Activated naive CD8-positive, alpha-beta T cell treated with anti-CD3 and anti-CD28 coated beads, Interleukin-2, amount 50 U/mL, for 16 hours (primary cell): ENCODE measurements around the gene LILRB4.
"Not testable (repeated sequence)": the region's sequence is repeated elsewhere in the genome, so short reads cannot be mapped to it uniquely, and the experiment has no call there.

Experiments used
- DNase-seq: peaks from one replicate; pipeline ENCODE4 v3.0.0-alpha.2; 2020; ENCODE audit warnings: low read depth, low spot score

The LILRB4 gene

DNA sequence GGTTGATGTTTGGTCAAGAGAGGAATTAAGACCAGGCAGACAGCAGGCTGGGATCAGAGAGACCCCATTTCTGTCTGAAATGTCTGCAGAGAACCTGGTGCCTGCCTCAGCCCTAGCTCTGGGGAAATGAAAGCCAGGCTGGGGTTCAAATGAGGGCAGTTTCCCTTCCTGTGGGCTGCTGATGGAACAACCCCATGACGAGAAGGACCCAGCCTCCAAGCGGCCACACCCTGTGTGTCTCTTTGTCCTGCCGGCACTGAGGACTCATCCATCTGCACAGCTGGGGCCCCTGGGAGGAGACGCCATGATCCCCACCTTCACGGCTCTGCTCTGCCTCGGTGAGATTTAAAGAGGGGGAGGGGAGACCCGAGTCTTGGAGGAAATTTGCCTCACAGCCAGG, at the start of gene LILRB4:
LILRB4 (plus strand) TSS at position 256 of the 400 bp plus-strand sequence; CDS start at position 305, 49 bp downstream.
- no peak for DNase-seq

DNA sequence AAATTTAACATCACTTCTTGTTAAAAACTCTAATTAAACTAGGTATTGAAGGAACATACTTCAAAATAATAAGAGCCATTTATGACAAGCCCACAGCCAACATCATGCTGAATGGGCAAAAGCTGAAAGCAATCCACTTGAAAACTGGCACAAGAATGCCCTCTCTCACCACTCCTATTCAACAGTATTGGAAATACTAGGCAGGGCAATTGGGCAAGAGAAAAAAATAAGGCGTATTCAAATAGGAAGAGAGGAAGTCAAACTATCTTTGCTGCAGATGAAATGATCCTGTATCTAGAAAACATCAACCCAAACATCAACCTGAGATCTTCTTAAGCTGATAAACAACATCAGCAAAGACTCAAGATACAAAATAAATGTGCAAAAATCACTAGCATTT, 48.1 kb upstream of the LILRB4 start:
- DNase-seq, result no peak

DNA sequence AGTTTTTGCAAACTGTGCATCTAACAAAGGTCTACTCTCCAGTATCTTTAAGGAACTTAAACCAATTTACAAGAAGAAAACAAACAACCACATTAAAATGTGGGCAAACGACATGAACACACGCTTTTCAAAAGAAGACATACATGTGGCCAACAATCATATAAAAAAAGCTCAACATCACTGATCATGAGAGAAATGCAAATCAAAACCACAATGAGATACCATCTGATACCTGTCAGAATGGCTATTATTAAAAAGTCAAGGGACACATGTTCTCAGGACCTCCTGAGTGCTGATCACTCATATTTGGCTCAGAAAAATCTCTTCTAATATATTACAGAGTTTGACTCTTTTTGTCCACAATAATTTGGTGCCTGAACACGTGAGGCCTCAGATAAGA, 46.7 kb upstream of the LILRB4 start:
- no peak for DNase-seq

DNA sequence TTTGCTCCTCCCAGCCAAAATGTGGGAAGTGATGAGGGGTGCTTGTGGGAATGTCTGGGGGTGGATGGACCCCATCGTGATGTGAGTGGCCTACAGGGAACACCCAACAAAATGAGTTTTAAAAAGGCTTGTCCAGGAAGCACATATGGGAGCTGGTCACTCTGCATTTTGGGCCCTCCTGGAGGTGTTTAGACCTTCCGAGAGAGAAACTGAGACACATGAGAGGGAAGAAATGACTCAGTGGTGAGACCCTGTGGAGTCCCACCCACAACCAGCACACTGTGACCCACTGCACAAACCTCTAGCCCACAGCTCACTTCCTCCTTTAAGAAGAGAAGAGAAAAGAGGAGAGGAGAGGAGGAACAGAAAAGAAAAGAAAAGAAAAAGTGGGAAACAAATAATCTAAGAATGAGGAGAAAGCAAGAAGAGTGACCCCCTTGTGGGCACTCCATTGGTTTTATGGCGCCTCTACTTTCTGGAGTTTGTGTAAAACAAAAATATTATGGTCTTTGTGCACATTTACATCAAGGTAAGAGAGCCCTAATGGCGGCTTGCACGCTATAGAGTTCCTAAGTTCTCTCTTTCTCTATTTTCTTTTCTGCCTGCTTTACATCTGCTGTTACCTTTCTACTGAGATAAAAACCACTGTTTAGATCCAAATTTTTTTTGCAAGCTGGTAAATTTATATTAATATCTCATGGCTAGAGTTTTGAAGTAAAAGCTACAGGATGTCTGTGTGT, 45.8 kb upstream of the LILRB4 start:
- no peak for DNase-seq

DNA sequence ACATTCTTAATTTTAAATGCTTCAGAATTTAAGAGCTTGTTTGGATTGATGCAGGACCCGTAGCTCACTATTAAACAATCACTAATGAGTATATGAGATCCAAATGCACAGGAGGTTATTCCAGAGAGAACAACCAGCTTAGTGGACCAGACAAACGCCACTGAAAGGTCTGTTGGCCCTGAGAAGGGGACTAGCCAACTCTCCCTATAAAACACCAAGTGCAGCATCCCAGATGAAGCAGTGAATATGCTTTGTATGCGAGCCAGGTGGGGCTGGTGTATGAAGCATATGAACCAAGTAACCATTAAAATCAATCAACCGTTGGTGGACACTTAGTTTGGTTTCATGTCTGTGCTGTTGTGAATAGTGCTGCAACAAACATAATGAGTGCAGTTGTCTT, 42.3 kb upstream of the LILRB4 start:
- no peak for DNase-seq

DNA sequence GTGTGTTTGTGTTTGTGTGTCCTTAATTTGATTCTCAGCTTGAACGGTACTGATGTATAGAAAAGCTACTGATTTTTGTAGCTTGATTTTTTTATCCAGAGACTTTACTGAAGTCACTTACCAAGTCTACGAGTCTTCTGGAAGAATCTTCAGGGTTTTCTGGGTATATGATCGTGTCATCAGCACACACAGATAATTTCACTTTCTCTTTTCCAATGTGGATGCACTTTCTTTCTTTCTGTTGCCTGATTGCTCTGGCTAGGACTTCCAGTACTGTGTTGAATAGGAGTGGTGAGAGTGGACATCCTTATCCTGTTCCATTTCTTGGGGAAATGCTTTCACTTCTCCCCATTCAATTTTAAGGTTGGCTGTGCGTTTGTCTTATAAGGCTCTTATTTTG, 40.4 kb upstream of the LILRB4 start:
- no peak for DNase-seq

DNA sequence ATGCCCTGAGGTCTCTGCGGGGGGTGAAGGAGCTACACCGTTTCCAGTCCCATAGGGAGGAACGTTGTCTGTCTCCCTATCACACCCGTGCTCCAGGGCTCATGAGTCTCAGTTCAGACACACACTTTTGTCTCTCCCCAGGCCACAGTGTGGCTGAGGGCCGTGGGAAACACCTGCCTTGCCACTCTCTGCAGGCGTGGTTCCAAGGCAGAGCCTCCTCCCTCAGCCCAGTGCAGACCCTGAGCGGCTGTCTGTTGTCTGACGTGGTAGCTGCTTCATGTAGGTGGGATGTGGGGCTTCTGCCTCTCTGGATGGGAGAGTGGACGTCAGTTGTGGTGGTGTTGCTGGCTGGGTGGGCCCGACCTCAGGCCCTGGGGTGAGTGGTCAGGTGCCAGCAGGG, 38.6 kb upstream of the LILRB4 start:
- not testable (repeated sequence) for DNase-seq

DNA sequence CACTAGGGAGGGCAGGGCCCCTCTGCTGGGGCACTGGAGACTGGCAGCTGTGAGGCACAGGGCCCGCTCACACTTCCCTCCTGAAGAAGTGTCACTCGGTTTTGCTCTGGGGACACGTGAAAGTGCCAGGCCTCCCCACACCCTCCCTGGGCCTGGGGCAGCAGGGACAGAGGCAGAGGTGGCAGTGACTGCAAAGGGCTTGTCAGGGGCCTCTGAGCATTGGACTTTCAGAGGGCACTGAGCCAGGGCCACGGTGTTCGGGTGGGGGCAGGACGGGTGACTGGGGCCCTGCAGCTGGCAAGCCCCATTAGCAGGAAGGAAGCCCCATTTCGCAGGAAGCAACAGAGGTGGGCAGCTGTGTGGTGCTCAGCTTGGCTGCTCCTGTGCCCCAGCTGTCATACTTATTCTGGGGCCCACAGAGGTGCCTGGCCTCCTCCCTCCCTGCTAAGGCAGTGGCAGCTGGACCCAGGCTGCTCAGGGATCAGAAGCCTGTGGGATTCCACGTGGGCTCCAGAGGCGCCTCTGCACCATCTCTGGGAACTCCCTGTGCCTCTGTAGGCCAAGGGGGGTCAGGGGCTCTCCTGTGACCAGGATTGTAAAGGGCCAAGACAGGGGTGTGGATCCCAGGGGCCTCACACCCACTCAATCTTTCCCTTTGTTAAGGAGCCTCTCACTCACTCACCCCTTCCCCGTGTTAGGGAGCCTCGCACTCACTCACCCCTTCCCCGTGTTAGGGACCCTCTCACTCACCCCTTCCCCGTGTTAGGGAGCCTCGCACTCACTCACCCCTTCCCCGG, 37.7 kb upstream of the LILRB4 start:
- not testable (repeated sequence) for DNase-seq

DNA sequence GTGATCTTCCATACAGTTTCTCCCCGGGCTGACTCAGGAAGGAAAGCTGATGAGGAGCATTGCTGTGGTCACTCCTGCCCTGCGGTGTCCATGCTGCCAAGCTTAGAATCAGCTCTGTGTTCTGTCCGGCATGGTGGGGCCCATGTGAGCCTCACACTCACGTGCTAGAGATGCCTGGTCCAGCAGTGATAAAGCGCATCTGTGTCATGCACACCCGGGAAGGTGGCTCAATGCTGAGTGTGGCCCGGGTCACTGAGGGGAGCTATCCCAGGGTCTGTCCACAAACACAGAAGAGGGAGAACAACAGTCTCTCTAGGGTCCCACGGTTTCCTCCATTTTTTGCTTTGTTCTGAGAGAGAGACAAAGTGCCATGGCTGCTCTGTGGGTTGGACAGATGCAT, 36.0 kb upstream of the LILRB4 start:
- DNase-seq, result no peak

DNA sequence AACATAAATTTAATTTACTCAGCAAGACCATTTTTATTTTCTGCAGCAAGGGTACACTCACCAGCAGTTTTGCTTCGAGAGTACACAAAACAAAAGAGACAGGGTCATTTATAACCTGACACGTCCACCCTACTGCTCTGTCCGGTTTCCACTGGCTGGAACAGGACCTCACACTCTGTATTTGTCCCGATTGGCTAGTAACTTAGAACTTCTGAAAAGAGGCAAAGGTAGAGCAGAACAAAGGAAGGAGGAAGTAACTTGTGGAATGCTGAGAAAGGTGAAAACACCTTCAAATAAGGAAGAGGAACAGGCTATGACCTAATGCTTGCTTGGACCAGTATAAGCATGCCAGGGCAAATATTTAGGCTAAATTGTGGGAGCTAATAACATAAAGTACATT, 34.9 kb upstream of the LILRB4 start:
- DNase-seq, result not testable (repeated sequence)

DNA sequence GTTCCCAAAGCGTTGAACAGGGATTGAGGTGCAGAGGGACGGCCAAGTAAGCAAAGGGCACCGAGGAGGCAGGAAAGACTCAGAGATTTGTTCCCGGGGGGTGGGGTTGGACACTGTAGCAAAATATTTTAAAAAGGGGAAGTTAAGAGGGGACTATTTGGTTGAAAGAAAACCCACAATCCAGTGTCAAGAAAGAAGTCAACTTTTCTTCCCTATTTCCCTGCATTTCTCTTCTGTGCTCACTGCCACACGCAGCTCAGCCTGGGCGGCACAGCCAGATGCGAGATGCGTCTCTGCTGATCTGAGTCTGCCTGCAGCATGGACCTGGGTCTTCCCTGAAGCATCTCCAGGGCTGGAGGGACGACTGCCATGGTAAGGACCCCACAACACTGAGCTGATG, 32.5 kb upstream of the LILRB4 start, which contains the start of gene LILRB1:
LILRB1 (plus strand) TSS at position 223 of the 400 bp plus-strand sequence. CDS start 590 bp downstream, outside the sequence.
- DNase-seq, result not testable (repeated sequence)

DNA sequence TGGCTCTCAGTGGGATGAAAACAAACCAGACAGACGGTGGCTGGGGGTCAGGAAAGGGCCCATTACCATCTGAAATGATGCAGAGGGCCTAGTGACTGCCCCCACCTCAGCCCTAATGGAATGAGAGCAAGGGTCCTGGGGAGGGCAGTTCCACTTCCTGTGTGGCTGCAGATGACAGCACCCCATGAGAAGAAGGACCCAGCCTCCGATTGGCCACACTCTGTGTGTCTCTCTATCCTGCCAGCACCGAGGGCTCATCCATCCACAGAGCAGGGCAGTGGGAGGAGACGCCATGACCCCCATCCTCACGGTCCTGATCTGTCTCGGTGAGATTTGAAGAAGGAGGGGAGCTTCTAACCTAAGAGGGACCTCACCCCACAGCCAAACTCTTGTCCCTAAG, 32.0 kb upstream of the LILRB4 start:
- no peak for DNase-seq

DNA sequence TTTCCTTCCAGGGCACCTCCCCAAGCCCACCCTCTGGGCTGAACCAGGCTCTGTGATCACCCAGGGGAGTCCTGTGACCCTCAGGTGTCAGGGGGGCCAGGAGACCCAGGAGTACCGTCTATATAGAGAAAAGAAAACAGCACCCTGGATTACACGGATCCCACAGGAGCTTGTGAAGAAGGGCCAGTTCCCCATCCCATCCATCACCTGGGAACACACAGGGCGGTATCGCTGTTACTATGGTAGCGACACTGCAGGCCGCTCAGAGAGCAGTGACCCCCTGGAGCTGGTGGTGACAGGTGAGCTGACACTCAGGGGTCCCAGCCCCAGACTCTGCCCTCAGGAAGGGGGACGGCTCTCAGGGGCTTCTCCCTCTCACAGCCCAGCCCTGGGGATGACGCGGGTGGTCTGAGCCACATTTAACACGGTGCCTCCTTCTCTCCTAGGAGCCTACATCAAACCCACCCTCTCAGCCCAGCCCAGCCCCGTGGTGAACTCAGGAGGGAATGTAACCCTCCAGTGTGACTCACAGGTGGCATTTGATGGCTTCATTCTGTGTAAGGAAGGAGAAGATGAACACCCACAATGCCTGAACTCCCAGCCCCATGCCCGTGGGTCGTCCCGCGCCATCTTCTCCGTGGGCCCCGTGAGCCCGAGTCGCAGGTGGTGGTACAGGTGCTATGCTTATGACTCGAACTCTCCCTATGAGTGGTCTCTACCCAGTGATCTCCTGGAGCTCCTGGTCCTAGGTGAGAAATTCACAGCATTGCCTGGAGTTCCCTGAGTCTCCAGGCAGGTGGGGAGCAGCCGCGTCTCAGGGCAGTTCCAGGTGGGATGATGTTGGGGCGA, 31.1 kb upstream of the LILRB4 start:
- not testable (repeated sequence) for DNase-seq

DNA sequence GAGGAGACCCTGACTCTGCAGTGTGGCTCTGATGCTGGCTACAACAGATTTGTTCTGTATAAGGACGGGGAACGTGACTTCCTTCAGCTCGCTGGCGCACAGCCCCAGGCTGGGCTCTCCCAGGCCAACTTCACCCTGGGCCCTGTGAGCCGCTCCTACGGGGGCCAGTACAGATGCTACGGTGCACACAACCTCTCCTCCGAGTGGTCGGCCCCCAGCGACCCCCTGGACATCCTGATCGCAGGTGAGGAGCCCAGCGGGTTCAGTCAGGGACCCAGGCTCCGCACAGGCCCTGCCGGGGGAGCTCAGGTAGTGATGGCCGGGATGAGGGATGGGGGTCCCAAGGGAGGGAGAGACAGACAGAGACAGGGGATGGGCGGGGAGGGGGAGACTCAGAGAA, 30.3 kb upstream of the LILRB4 start:
- not testable (repeated sequence) for DNase-seq

DNA sequence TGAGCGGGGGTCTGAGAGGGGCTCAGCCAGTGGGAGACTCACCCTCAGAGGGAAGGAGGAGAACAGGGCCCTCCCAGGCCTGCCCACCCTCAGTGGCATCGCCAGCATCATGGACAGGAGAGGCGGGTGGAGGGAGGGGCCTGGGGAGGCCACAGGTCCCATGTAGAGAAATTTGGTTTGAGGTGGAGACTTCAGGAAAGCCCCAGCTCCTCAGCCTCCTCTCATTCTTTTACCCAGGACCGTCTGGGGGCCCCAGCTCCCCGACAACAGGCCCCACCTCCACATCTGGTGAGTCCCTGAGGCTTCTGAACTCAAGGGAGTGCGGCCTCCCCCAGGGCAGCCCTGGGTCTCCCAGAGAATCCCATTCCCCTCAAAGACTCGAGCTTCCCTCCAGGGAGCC, 29.4 kb upstream of the LILRB4 start:
- DNase-seq, result no peak

DNA sequence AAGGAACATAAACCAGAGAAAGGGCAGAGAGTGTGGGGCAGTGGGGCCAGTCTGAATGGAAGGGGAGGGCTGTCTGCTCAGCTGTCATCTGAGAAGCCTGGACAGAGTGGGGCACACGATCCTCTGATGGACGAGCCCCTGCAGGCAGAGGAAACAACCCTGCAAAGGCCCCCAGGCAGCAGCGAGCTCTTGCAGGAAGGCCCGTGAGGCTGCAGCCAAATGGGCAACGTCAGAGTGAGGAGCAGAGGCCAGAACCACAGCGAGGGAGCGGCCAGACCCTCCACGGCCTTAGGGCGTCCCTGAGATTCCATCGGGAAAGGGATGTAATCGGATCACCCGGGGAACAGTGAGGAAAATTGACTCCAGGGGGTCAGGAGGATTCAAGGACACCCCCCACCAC, 26.7 kb upstream of the LILRB4 start:
- not testable (repeated sequence) for DNase-seq

DNA sequence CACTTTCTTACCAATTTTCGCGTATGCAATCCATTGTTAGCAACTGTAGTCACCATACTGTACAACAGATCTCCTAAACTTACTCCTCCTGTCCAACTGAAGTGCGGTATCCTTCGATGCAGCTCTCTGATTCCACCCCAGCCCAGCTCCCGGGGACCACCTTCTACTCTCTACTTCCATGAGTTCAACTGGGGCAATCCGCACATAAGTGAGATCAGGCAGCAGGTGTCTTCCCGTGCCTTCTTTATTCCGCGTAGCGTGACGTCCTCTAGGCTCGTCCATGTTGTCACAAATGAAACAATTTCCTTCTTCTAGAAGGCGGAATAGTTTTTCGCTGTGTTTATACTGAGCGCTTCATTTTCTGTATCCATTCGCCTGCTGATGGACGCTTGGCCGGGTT, 24.1 kb upstream of the LILRB4 start:
- DNase-seq, result no peak

DNA sequence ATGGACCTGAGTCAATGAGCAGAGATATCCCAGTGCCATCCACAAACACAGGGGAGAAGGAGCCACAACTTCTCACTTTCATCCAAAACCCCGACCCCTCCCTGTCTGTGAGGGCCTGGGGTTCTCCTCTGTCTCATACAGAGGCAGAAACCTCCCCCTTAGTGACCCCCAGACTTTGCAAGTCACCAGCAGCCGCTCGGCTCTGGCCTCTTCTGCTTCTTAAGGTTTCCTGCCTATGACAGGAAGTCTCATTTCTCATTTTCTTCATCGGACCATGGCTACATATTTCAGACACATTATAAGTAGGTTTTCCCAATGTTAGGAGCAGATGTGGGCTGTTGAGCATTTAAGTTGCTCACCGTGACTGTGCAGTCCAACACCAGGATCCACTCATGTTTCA, 19.8 kb upstream of the LILRB4 start:
- not testable (repeated sequence) for DNase-seq

DNA sequence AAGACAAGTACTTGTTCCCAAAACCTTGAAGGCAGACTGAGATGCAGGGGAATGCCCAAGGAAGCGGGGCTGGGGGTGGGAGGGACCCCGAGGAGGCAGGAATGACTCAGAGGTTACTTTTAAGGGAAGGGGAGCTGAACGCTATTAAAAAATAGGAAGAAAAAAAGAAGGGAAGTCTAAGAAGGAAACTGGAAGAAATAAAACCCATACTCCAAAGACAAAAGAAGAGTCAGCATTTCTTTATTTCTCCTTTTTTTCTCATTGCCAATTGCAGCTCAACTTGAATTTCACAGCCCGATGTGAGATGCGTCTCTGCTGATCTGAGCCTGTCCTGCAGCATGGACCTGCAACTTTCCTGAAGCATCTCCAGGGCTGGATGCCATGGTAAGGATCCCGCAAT, 19.2 kb upstream of the LILRB4 start:
- DNase-seq, result not testable (repeated sequence)

DNA sequence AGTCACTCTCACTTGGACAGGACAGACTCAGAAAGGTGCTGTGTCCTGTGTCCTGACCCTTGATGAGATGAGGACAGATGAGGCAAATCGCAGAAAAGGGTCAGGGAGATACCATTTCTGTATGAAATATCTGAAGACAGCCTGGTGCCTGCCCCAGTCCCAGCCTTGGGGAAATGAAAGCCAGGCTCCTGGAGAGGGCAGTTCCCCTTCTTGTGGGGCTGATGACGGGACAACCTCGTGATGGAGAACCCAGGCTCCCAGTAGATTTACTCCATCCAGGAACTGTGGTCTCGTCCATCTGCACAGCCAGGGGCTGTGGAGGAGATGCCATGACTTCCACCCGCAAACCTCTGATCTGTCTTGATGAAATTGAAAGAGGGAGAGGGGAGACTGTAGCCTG, 18.7 kb upstream of the LILRB4 start:
- DNase-seq, result no peak

DNA sequence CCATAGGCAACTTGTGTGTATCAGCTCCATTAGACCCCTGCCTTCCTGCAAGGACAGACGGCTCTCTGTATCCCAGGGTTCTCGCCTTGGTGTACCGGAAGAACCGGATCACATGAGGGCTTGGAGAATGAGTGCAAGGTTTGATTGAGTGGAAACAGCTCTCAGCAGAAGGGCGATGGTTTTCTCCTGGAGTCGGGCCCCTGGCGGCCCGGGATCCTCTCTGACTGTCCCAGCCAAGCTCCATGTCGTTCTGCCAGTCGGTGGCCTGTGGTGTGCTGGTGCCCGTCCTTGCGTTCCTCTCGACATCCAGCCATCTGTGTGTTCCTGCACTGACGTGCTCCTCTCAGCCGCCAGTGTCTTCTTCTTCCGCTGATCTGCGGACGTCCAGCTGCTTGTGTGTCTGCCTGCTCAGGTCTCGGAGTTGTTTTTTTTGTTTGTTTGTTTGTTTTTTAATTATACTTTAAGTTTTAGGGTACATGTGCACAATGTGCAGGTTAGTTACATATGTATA, 16.4 kb upstream of the LILRB4 start:
- no peak for DNase-seq

DNA sequence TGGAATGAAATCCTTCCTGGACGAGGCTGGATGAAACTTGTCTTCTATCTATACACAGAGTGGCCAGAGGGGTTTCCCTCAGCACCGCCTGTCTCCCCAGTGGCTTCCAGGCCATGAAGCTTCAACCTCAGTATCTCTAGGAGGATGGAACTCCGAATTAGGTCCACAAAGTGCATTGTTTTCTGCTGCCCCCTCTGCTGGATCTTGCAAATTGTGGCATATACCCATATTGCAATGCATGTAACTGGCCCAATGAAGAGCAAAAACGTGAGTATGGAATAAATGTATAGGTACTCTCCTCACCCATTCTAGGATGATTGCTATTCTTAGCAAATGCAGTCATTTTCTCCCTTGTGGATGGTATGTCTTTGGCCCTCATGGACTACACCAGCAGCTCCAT, 14.7 kb upstream of the LILRB4 start:
- no peak for DNase-seq
